Measurements from ENCODE around the gene UBE2I. TPM values are rescaled to one million over a fixed set of nuclear protein-coding genes. Genes with fewer than 3 reads are reported as not detected.

UBE2I gene
- total and polyA plus RNA-seq, 2 of the 4 experiments (the other 2 are of a cell fraction), result 30.8 to 140 TPM

GRCh38 chr16:1273816-1274215 is 35.6 kb upstream of the UBE2I start:
- H2AK9ac ChIP-seq (replicated peaks; ENCODE audit: low read depth, low read length, poor library complexity), result no peak overlapping the region
- intact Hi-C loops (cut with micrococcal nuclease), result no loop called here
- H3K4ac ChIP-seq (ENCODE audit: low read depth, low read length), result no peak overlapping the region
- TF ChIP-seq MAZ (IDR thresholded peaks at IDR 0.05; ENCODE audit: borderline replicate concordance, low read depth, low read length) (no peak), MXI1 (IDR thresholded peaks at IDR 0.05; ENCODE audit: borderline replicate concordance, low read depth, low read length) (no peak), FOS (IDR thresholded peaks at IDR 0.05; ENCODE audit: low read depth, low read length) (no peak), RCOR1 (IDR thresholded peaks at IDR 0.05; ENCODE audit: insufficient replicate concordance, low read length) (no peak), NFE2L2 (IDR thresholded peaks at IDR 0.05; ENCODE audit: low read depth, low read length) (no peak), RFX5 (IDR thresholded peaks at IDR 0.05; ENCODE audit: low read depth, low read length) (no peak), SMC3 (IDR thresholded peaks at IDR 0.05; ENCODE audit: low read depth, low read length) (no peak), POLR2A (IDR thresholded peaks at IDR 0.05; ENCODE audit: low read depth, low read length) (no peak)
- TF ChIP-seq, protein P1, sequence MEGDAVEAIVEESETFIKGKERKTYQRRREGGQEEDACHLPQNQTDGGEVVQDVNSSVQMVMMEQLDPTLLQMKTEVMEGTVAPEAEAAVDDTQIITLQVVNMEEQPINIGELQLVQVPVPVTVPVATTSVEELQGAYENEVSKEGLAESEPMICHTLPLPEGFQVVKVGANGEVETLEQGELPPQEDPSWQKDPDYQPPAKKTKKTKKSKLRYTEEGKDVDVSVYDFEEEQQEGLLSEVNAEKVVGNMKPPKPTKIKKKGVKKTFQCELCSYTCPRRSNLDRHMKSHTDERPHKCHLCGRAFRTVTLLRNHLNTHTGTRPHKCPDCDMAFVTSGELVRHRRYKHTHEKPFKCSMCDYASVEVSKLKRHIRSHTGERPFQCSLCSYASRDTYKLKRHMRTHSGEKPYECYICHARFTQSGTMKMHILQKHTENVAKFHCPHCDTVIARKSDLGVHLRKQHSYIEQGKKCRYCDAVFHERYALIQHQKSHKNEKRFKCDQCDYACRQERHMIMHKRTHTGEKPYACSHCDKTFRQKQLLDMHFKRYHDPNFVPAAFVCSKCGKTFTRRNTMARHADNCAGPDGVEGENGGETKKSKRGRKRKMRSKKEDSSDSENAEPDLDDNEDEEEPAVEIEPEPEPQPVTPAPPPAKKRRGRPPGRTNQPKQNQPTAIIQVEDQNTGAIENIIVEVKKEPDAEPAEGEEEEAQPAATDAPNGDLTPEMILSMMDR (conservative IDR thresholded peaks at IDR 0.05; ENCODE audit: low read depth, low read length), result no peak
- no peaks in the 10 kb centered on the region for H3K9me1 ChIP-seq (ENCODE audit: insufficient read depth, low read length)
- no peak overlapping the region for H3K14ac ChIP-seq (replicated peaks; ENCODE audit: low read depth, low read length)
- H3K4me1 ChIP-seq (ENCODE audit: control insufficient read depth, insufficient read depth, low read length), result no peaks in the 10 kb centered on the region
- WGBS, 2 experiments (ENCODE audit: extremely low coverage in 2 of 2, insufficient read length in 1 of 2), result 91% methylated on average over 8 of the region's 15 CpGs; no CpG with 5 or more reads in 1 of the 2 experiments
- no peak overlapping the region for H3K9ac ChIP-seq (ENCODE audit: low read depth, low read length)
- no peaks in the 10 kb centered on the region for H3K79me1 ChIP-seq (ENCODE audit: low read depth in 1 of 2, low read length in 2 of 2)
- DNase-seq (no peak), ATAC-seq (ENCODE audit: low read depth) (no peak)
- peaks cover 2% of the 10 kb centered on the region; the same call in 1 of the 2 replicates for H3K9me3 ChIP-seq (ENCODE audit: control insufficient read depth, insufficient read depth, low read length)
- H4K8ac ChIP-seq (ENCODE audit: low read depth in 2 of 2, low read length in 2 of 2), result no peak overlapping the region
- H3K18ac ChIP-seq (ENCODE audit: low read depth, low read length), result no peak overlapping the region
- H2BK5ac ChIP-seq (ENCODE audit: low read depth, low read length, poor library complexity, severe bottlenecking), result no peak overlapping the region
- H3K56ac ChIP-seq (ENCODE audit: extremely low read depth, insufficient read depth, low read length), result no peak overlapping the region
- no peak overlapping the region for H2BK15ac ChIP-seq (ENCODE audit: low read depth, low read length)
- H3K36me3 ChIP-seq (ENCODE audit: control insufficient read depth, insufficient read depth, low read length), result no peaks in the 10 kb centered on the region
- no peak overlapping the region for H3K27ac ChIP-seq (ENCODE audit: insufficient read depth, low read length)
- no peaks in the 10 kb centered on the region for H4K20me1 ChIP-seq (ENCODE audit: insufficient read depth, low read length)
- H2AFZ ChIP-seq (replicated peaks; ENCODE audit: low read length, poor library complexity), result no peak overlapping the region
- no peak overlapping the region for H3K23ac ChIP-seq (ENCODE audit: low read depth, low read length)
- H4K5ac ChIP-seq (ENCODE audit: low read depth, low read length), result no peak overlapping the region
- ChIA-PET POLR2A (ENCODE audit: unreplicated experiment) (no interaction called here), CTCF (no interaction called here)
- H3K4me3 ChIP-seq (ENCODE audit: insufficient read depth, low read depth, low read length), result no peak overlapping the region
- H2BK20ac ChIP-seq (ENCODE audit: low read depth, low read length), result no peak overlapping the region
- H2BK120ac ChIP-seq (ENCODE audit: low read depth, low read length), result no peak overlapping the region
- dilution Hi-C loops (cut with HindIII; ENCODE audit: low sequenced_read_pairs, unreplicated experiment), result no loop called here
- H4K91ac ChIP-seq (ENCODE audit: insufficient read depth, low read depth, low read length), result no peak overlapping the region
- no peak overlapping the region for H3K4me2 ChIP-seq (ENCODE audit: low read depth, low read length)
- H3K27me3 ChIP-seq (ENCODE audit: control insufficient read depth, insufficient read depth, low read length), result peaks cover 35% of the 10 kb centered on the region
- in situ Hi-C loops (cut with MboI; ENCODE audit: low sequenced_read_pairs), result no loop called here
- no peak overlapping the region for H2AK5ac ChIP-seq (ENCODE audit: low read depth, low read length)
- BruUV-seq (replicated peaks), result no TSS peak
